ENCODE measurements around the gene ADH1C.

The ADH1C gene

GRCh38 chr4:99301376-99302164 lies 51.0 kb downstream of the ADH1C start:
- peak; percentile 19 for DNase-seq (ENCODE audit: low spot score)

GRCh38 chr4:99300934-99301333 lies 51.6 kb downstream of the ADH1C start:
- peak; percentile 60 for DNase-seq (ENCODE audit: low spot score)

GRCh38 chr4:99293357-99293756 lies 59.2 kb downstream of the ADH1C start:
- no peak for DNase-seq (ENCODE audit: low spot score)

GRCh38 chr4:99290848-99291786 lies 61.4 kb downstream of the ADH1C start, which contains the start of gene ADH1A:
Gene ADH1A (minus strand): TSS chr4:99290985. CDS start chr4:99290914, 71 bp downstream.
- no peak for DNase-seq (ENCODE audit: low spot score)
